ENCODE results near the gene CBX2.

GRCh38 chr17:79792341-79792871 is 14.5 kb downstream of the CBX2 start:
- TF ChIP-seq POLR2AphosphoS5 (IDR thresholded peaks at IDR 0.05; ENCODE audit: low read depth, low read length) (no peak), TAF1 (IDR thresholded peaks at IDR 0.05; ENCODE audit: borderline replicate concordance, insufficient read depth, low read length) (no peak), SIN3A (IDR thresholded peaks at IDR 0.05; ENCODE audit: borderline replicate concordance, insufficient read depth, low read length) (no peak), REST (IDR thresholded peaks at IDR 0.05; ENCODE audit: insufficient read depth in 1 of 2, low read depth in 2 of 2, low read length in 2 of 2) (no peak), FOXP2 (optimal IDR thresholded peaks at IDR 0.05; ENCODE audit: borderline replicate concordance, extremely low read depth, extremely low read length, insufficient read depth) (no peak)
